HFF-Myc (cell line): ENCODE results near the gene ATP6V1A.

Source experiments
- DNase-seq: peaks from one replicate; pipeline ENCODE4 v3.0.0-alpha.2; 2011; ENCODE audit warnings: low read depth; ENCODE audit errors: extremely low read depth
- H3K4me3 ChIP-seq: replicated peaks from 2 replicates; pipeline ENCODE4 v1.5.1; 2011; ENCODE audit warnings: low read depth, mild to moderate bottlenecking, control low read depth, low read length
- CTCF ChIP-seq: IDR thresholded peaks from 2 replicates; pipeline ENCODE4 v1.5.1; 2012; ENCODE audit warnings: mild to moderate bottlenecking, low read depth, low read length, control low read depth; ENCODE audit errors: missing control alignments

ATP6V1A gene

DNA sequence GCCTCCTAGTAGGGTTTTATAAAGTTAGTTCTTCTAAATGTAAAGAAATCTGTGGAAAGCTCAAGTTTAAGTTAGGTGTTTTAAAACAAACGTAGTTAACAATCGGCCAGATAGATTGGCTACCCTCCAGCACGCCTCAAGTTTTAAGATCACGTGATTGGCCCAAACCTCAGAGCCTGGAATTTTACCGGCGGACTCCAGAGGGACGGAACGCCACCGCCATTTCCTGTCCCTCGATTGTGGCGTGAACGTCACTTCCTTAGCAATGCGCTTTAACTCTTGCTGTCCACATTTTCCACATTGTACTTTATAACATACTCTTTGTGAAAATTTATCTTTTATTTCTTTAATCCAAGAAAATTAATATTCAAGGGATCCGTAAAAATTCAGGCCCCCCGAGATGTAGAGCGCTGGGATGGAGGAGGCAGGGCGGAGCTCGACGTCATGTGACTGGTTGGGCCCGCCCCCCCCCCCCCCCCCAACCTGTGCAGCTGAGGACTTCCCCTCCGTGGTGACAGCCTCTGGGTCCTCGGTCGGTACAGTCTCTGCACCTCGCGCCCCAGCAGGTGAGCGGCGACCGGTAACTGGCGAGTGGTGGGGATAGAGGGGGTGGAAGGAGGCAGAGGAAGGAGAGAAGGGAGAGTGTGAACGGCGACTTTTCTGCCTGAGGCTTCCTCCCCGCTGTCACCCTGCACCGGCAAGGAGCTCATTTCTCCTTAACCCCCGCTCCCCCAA lies at the start of gene ATP6V1A:
Gene ATP6V1A, plus strand, starts transcription at position 488 of the 735 bp plus-strand sequence. CDS start 31,719 bp downstream, outside the sequence.
- H3K4me3 ChIP-seq: peak within 1 kb of the TSS; percentile 85
- peak; percentile 91 for DNase-seq
- no peak for TF ChIP-seq CTCF

DNA sequence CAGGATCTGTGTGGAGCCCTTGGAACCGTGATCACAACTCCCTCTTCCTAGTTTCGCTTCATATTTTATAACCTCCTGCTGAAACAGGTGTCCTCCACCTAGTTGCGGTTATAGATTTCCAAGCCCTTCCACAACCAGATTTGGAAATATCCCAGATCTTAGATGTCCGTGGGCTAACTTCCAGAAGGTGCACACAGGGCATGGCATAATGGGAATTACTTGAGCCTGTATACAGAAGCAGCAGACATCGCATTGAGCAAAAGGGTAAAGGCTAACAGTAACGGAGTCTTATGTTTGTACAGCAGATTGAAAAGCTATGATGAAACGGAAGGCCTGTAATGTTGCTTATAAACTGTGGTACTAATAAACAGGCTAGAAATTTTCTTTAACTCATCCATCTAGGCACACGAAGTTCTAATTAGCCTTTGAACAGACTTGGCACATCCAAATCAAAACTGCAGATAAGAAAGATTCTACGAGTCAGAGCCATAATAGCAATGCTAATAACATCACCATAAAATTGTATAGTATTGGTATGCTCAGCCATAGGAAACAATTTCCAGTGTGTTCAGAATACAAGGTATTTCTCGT lies 49.2 kb upstream of the ATP6V1A start:
- DNase-seq: no peak
- no peak for TF ChIP-seq CTCF
- H3K4me3 ChIP-seq: peak overlapping the region; percentile 72

DNA sequence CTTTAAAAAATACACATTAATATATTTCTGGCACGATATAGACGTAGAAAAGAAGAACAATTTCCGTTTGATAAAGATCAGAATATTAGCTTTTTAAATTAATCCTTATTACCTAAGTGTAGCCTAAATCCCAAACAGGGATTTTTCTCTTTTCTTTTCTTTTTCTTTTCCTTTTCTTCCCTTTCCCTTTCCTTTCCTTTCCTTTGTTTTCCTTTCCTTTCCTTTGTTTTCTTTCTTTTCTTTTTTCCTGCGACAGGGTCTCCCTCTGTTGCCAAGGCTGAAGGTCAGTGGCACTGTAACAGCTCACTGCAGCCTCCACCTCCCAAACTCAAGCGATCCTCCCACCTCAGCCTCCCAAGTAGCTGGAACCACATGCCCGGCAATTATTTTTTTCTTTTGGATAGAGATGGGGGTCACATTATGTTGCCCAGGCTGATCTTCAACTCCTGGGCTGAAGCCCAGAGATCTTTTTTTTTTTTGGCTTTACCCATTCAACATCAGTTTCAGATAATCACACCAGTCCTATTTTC lies 48.6 kb upstream of the ATP6V1A start:
- DNase-seq: no peak
- H3K4me3 ChIP-seq: no peak overlapping the region
- TF ChIP-seq CTCF: no peak

DNA sequence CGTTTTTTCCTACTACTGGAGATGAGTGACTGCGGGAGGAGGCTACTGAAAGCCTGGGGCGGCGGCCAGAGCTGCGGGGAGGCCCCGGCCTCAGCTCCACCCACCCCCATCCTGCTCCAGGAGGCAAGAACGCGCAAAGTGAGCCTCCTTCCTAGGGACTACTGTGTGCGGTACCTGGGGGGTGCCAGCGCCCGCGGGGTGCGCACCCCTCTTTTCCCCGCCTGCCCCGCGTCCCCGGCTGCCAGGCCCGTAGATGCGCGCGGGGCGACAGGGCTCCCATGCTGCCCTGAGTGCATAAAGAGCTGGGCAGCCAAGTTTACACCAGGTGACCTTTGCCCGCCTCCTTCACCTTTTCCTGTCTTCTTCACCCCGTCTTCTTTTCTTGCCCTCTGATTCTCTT lies 47.9 kb upstream of the ATP6V1A start:
- DNase-seq: no peak
- no peak overlapping the region for H3K4me3 ChIP-seq
- no peak for TF ChIP-seq CTCF

DNA sequence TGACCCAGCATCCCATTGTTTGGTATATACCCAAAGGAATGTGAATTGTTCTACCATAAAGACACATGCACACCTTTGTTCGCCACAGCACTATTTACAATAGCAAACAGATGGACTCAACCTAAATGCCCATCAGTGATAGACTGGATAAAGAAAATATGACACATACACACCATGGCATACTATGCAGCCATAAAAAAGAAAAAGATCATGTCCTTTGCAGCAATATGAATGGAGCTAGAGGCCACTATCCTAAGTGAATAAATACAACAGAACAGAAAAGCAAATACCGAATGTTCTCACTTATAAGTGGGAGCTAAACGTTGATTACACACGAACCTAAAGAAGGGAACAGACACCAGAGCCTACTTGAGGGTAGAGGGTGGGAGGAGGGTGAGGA lies 39.0 kb upstream of the ATP6V1A start:
- H3K4me3 ChIP-seq: no peak overlapping the region
- no peak for TF ChIP-seq CTCF
- DNase-seq: no peak

DNA sequence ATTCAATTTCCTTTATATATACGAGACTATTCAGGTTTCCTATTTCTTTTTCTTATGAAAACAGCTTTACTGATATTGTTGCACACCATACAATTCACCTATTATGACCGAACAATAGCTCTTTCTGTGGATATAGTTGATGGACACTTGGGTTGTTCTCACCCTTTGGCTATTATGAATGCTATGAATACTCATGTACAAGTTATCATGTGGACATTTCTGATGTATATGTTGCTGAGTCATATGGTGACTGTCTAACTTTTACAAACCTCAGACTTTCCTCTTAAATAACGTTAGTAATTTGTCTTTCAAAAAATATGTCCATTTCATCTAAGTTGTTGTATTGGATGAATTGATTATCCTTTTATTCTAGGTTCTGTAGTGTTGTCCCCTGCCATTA lies 34.7 kb upstream of the ATP6V1A start:
- no peak overlapping the region for H3K4me3 ChIP-seq
- no peak for TF ChIP-seq CTCF
- DNase-seq: no peak
